Measurements from ENCODE around the gene CTRB1. TPM values are rescaled to one million over a fixed set of nuclear protein-coding genes. Genes with fewer than 3 reads are reported as not detected.
"Not testable (repeated sequence)": the region's sequence is repeated elsewhere in the genome, so short reads cannot be mapped to it uniquely, and the experiment has no call there.

The CTRB1 gene
- total RNA-seq, 2 experiments from 2014 or later, result not detected

GRCh38 chr16:75222271-75222783 is 3.5 kb downstream of the CTRB1 start:
- ChIA-PET CTCF (interaction anchor here (1.3 kb wide), 1 partner anchor 23 kb away, joined by 5 read pairs; no protein-coding TSS in a partner anchor), POLR2A (no interaction called here)

GRCh38 chr16:75223129-75223528 is 4.3 kb downstream of the CTRB1 start:
- CTCF ChIA-PET, result interaction anchor here (1.3 kb wide), 1 partner anchor 24 kb away, joined by 5 read pairs; no protein-coding TSS in a partner anchor
- POLR2A ChIA-PET, result not testable (repeated sequence)

- ChIA-PET CTCF (interaction anchor here (1.7 kb wide), 1 partner anchor 9 kb away, joined by 4 read pairs; no protein-coding TSS in a partner anchor), POLR2A (no interaction called here)
Observed at GRCh38 chr16:75224306-75225082, 5.7 kb downstream of the CTRB1 start.

GRCh38 chr16:75225092-75225491 is 6.3 kb downstream of the CTRB1 start:
- CTCF ChIA-PET, result interaction anchor here (1.7 kb wide), 1 partner anchor 9 kb away, joined by 4 read pairs; no protein-coding TSS in a partner anchor
- POLR2A ChIA-PET, result no interaction called here

- ChIA-PET CTCF (interaction anchor here (1.0 to 1.7 kb wide), 2 partner anchors 8 to 161 kb away, joined by 3 to 4 read pairs; no protein-coding TSS in a partner anchor), POLR2A (no interaction called here)
Observed at GRCh38 chr16:75225678-75226515, 7.1 kb downstream of the CTRB1 start.

- CTCF ChIA-PET, result interaction anchor here (1.0 kb wide), 1 partner anchor 160 kb away, joined by 3 read pairs; no protein-coding TSS in a partner anchor
- POLR2A ChIA-PET, result interaction anchor here (0.6 kb wide), 1 partner anchor 41 kb away, joined by 4 read pairs; no protein-coding TSS in a partner anchor
Observed at GRCh38 chr16:75226550-75227360, 8.0 kb downstream of the CTRB1 start.

- ChIA-PET POLR2A (interaction anchor here (0.6 kb wide), 1 partner anchor 40 kb away, joined by 4 read pairs; no protein-coding TSS in a partner anchor), CTCF (no interaction called here)
Observed at GRCh38 chr16:75227361-75228142, 8.8 kb downstream of the CTRB1 start.

- POLR2A ChIA-PET, result no interaction called here
- CTCF ChIA-PET, result interaction anchor here (0.6 to 1.0 kb wide), 2 partner anchors 29 to 333 kb away, joined by 3 read pairs; no protein-coding TSS in a partner anchor
Observed at GRCh38 chr16:75228143-75228976, 9.6 kb downstream of the CTRB1 start.

GRCh38 chr16:75229172-75230031 is 10.6 kb downstream of the CTRB1 start:
- ChIA-PET CTCF (interaction anchor here (1.0 kb wide), 1 partner anchor 30 kb away, joined by 3 read pairs; no protein-coding TSS in a partner anchor), POLR2A (no interaction called here)

- CTCF ChIA-PET, result interaction anchor here (0.6 kb wide), 1 partner anchor 171 kb away, joined by 3 read pairs; no protein-coding TSS in a partner anchor
- POLR2A ChIA-PET, result no interaction called here
Observed at GRCh38 chr16:75230471-75231110, 11.8 kb downstream of the CTRB1 start.

- POLR2A ChIA-PET, result no interaction called here
- CTCF ChIA-PET, result no interaction called here
Observed at GRCh38 chr16:75231570-75231969, 12.8 kb downstream of the CTRB1 start.

- CTCF ChIA-PET, result interaction anchor here (0.6 to 3.2 kb wide), 28 partner anchors 9 to 1739 kb away, joined by 3 to 22 read pairs (median 4); partner anchors contain the start of gene CFDP1
- POLR2A ChIA-PET, result no interaction called here
Observed at GRCh38 chr16:75233611-75233938, 14.8 kb downstream of the CTRB1 start.

GRCh38 chr16:75234856-75235696 is 16.3 kb downstream of the CTRB1 start:
- POLR2A ChIA-PET, result no interaction called here
- CTCF ChIA-PET, result interaction anchor here (0.6 to 3.2 kb wide), 9 partner anchors 15 to 154 kb away, joined by 3 to 22 read pairs (median 7); no protein-coding TSS in a partner anchor

GRCh38 chr16:75235721-75236193 is 17.0 kb downstream of the CTRB1 start:
- POLR2A ChIA-PET, result no interaction called here
- CTCF ChIA-PET, result interaction anchor here (1.0 to 2.3 kb wide), 2 partner anchors 36 kb away, joined by 3 to 6 read pairs; no protein-coding TSS in a partner anchor

- ChIA-PET CTCF (interaction anchor here (0.9 to 2.3 kb wide), 2 partner anchors 10 to 37 kb away, joined by 3 to 6 read pairs; no protein-coding TSS in a partner anchor), POLR2A (no interaction called here)
Observed at GRCh38 chr16:75236232-75236631, 17.4 kb downstream of the CTRB1 start.

Data from activated CD8-positive, alpha-beta memory T cell treated with anti-CD3 and anti-CD28 coated beads for 36 hours (primary cell).